Adipose tissue (tissue), 3 donors: ENCODE data around the gene ZFHX3. TPM values are rescaled to one million over a fixed set of nuclear protein-coding genes. Genes with fewer than 3 reads are reported as not detected.

Experiments
- H3K27ac ChIP-seq: one replicate; pipeline ENCODE4 v1.5.1; 2013; ENCODE audit warnings: low read depth, low read length
- WGBS, 3 donors: extraction: QIAGEN DNeasy Blood & Tissue Kit; methylation state at CpG; one replicate each; pipeline ENCODE4 v1.1.7; 2013; 5-methylcytosine and 5-hydroxymethylcytosine counted together
- polyA plus RNA-seq, 3 donors: library from polyadenylated mRNA; stranded (reverse); fragments of 200-250 nt; gene quantifications; one replicate each; pipeline ENCODE4 v1.2.3, GENCODE V29; 2013
- donor health status: healthy with polysubstance abuse.
- donor health status: Bipolar disorder and iron deficiency.
- donor health status: healthy.

ZFHX3 gene
- polyA plus RNA-seq, 3 donors: 2.0 to 5.4 (median 2.5) TPM

DNA sequence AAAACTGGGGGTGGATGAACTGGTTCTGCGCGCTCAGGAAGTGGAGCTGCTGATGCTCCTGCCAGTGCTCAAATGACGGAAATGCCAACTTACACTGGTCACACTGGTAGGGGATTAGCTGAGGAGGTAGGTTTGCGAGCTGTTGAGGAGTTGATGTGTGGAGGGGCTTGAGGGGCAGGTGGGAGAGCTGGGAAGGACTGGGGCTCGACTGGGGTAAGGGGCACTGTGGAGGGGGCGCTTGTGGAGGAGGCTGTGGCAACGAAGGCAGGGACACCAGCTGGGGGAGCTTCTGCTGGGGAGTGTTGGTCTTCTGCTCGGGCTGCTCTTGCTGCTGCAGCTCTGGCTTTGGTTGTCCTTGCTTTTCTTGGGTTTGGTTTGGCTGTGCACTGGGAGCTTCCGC is 252.9 kb downstream of the ZFHX3 start:
- 93 to 97% (median 96%) methylated on average over 9 of the region's 9 CpGs for WGBS, 3 donors
- H3K27ac ChIP-seq: no peak overlapping the region

- WGBS, 3 donors: 85 to 90% (median 90%) methylated on average over 13 of the region's 13 CpGs
Observed at GRCh38 chr16:72794319-72794718, 253.6 kb downstream of the ZFHX3 start.

DNA sequence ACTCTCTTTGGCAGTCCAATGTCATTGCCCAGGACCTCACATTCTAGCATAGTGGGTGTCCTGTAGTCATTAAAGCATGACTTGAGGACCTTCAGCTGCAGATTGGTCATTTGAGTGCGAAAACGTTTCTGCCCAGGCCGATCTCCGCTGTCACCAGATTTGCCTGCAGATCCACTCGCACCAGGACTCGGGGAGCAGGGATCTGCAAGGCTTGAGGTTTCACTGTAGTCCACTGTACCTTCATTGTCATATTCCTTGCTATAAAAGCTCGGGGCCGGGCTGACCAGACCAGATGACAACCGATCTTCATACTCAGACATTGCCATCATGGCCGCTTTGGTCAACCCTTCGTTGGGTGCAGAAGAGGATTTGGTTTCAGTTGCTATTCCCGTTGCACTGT is 254.2 kb downstream of the ZFHX3 start:
- WGBS, 3 donors: 95 to 97% (median 97%) methylated on average over 12 of the region's 12 CpGs
- no peak overlapping the region for H3K27ac ChIP-seq

More at GRCh38 chr16:72794319-72794718, 253.6 kb downstream of the ZFHX3 start:
- no peak overlapping the region for H3K27ac ChIP-seq

DNA sequence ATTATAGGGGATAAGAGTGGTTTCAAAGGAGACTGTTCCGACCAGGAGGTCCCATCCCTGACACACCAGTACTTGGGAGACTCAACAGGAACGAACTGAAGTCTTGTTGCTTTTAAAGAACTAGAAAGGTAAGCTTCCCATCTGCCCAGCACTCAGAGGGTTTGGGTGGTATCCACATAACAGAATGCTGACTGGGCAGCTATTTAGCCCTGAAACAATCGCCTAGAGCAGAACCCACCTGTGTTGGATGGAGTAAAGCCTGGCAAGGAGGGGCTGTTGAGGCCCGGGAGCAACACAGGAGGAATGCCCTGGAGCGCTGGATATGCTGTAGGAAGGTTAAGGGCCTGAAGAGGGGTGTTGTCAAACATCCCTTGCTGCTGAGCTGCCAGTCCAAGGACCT is 254.9 kb downstream of the ZFHX3 start:
- no peak overlapping the region for H3K27ac ChIP-seq
- 95 to 96% (median 96%) methylated on average over 5 of the region's 5 CpGs for WGBS, 3 donors

GRCh38 chr16:72791786-72792185 is 256.1 kb downstream of the ZFHX3 start:
- no peak overlapping the region for H3K27ac ChIP-seq

DNA sequence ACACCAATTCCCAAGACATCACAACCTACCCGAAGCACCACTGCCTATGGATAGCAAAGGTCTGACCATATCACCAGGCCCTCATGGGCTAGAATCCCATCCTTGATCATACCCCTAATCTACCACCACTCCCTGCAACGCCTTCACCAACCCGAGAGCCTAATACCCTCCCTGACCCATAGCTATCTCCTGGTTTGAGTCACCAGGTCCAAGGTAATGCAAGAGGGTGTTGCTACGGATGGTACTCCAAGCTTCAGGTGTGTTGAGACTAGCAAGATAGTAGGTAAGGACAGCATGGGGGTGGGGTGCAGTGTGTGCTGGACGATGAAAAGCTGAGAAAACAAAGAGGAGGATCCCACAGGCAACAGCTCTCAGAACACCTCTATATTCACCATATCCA is 258.0 kb downstream of the ZFHX3 start:
- 94 to 100% (median 97%) methylated on average over 5 of the region's 5 CpGs for WGBS, 3 donors

GRCh38 chr16:72789465-72789864 is 258.5 kb downstream of the ZFHX3 start:
- WGBS, 3 donors: 97 to 99% (median 99%) methylated on average over 7 of the region's 7 CpGs
- no peak overlapping the region for H3K27ac ChIP-seq

More for the DNA sequence above, 258.0 kb downstream of the ZFHX3 start:
- H3K27ac ChIP-seq: no peak overlapping the region

GRCh38 chr16:72788269-72788809 is 259.6 kb downstream of the ZFHX3 start:
- 68 to 84% (median 68%) methylated on average over 18 of the region's 18 CpGs for WGBS, 3 donors
- no peak overlapping the region for H3K27ac ChIP-seq

DNA sequence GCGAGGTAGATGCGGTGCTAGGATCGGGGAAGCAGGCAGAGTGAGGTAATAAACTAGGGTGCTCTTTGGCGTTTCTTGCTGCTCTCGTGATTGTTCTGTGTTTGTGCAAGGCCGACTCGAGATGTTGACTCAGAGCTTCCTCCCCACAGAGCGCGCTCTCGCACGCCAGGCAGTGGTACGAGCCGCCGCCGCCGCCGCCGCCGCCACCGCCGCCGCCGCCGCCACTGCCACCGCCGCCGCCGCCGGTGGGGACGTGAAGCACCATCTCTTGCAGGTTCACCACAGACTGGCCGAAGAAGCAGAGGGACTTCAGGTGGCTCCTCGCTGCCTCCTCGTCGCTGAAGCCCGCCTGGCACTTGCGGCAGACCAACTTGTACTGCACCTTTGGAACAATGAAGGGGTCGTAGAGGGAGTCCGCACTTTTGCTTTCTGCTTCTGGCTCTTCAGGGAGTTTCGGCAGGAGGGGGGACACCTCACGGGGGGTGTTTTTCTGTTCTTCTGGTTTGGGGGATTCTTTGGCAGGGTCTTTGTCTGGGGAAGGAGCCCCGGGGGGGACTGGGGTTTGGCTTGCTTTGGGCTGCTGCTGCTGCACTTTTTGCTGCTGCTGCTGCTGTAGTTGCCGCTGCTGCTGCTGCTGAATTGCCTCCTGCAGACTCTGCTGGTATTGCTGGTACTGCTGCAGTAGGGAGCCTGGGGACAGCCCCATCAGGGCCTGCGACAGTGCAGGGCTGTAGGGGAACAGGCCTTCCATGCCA is 260.2 kb downstream of the ZFHX3 start:
- WGBS, 3 donors: 7 to 55% (median 12%) methylated on average over 41 to 43 of the region's 43 CpGs
- H3K27ac ChIP-seq: no peak overlapping the region

- 22 to 59% (median 27%) methylated on average over 23 of the region's 23 CpGs for WGBS, 3 donors
- H3K27ac ChIP-seq: no peak overlapping the region
Observed at GRCh38 chr16:72787130-72787513, 260.8 kb downstream of the ZFHX3 start.

DNA sequence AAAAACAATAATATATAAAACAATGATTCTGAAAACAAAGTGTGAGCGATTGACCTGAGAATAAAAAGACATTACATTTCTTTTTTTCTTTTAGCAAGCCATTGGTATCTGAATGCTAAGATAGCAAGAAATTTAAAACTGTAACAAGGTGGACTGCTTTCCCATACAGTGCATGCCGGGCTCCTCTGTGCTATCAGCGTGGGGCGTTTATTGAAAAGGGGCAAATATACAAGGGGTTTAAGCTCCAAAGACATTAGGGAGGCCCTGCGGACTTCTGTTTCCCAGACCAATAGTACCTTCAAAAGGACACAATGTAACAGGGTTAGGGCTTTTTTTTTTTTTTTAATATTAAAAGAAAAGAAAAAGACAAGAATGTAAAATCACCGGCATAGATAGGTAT is 261.3 kb downstream of the ZFHX3 start:
- H3K27ac ChIP-seq: no peak overlapping the region
- 94 to 97% (median 96%) methylated on average over 6 of the region's 6 CpGs for WGBS, 3 donors

- H3K27ac ChIP-seq: no peak overlapping the region
- WGBS, 3 donors: 63 to 80% (median 67%) methylated on average over 3 of the region's 3 CpGs
Observed at GRCh38 chr16:72785886-72786285, 262.0 kb downstream of the ZFHX3 start.

DNA sequence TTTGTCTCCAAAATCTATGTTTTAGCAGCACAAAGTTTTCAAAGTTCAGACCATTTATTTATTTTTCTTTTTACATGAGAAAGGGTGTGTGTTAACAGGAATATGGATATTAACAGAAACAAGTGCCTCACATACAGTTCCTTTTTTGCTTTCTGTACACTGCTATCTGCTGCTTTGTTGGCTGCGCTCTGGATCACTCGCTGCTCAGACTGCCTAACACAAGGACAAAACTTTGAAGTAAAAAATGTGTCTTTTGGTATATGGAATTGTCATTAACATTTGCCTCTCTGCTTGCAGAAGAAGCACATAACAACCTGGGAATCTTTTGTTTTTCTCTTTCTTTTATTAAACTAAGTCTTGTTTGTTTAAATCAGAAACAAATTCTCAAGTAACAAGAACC is 262.8 kb downstream of the ZFHX3 start:
- H3K27ac ChIP-seq: no peak overlapping the region
- WGBS, 3 donors: 83 to 95% (median 90%) methylated on average over 2 of the region's 2 CpGs

DNA sequence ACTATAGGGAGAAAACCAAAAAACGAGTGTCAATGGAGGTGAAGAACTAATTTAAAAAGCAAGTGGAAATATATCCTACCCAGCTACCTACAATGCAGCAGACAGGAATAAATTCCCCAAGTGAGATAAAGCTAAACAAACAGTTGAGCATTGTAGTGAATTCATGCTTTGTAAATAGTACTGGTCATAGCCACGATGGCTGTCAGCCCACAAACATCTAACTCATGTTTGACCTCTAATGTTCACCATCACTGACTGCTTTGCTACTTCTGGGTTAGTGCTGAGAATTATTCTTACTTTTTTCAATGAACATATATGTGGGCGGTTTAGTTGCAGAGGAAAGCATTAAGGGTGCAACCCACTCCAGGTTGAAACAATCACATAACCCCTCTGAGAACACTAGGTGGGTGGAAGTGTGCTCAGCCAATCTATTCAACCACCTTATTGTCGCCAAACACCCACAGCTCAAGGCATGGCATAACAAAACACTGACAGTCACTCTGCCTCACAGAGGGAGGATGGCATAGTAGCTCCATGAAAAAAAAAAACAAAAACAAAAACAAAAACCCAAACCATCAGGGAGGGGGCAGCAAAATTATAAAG is 264.1 kb downstream of the ZFHX3 start:
- H3K27ac ChIP-seq: no peak overlapping the region
- 65 to 89% (median 84%) methylated on average over 4 of the region's 4 CpGs for WGBS, 3 donors

- 83 to 98% (median 88%) methylated on average over 1 of the region's 1 CpG for WGBS, 3 donors
- H3K27ac ChIP-seq: no peak overlapping the region
Observed at GRCh38 chr16:72769876-72770275, 278.1 kb downstream of the ZFHX3 start.

GRCh38 chr16:72768591-72768990 is 279.3 kb downstream of the ZFHX3 start:
- WGBS, 3 donors: 66 to 90% (median 76%) methylated on average over 5 of the region's 5 CpGs

DNA sequence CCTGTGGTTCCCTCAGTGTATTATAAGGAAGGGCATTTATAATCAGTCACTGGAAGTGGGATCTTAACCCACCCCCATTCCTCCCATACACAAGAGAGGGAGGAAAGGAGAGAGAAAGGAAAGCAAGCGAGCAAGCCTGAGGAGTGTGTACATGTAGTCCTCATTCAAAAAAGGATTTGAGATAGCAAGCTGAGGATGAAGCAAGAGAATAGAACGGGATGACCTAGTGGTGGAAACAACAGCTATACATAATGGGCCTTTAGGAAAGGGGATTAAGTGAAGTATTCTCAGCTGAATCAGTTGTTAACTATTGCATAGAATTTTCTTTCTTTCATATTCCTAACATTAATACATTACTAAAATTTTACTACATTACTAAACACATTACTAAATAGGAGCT is 281.4 kb downstream of the ZFHX3 start:
- no peak overlapping the region for H3K27ac ChIP-seq
- WGBS, 3 donors: 87 to 93% (median 91%) methylated on average over 2 of the region's 2 CpGs

More at GRCh38 chr16:72768591-72768990, 279.3 kb downstream of the ZFHX3 start:
- H3K27ac ChIP-seq: no peak overlapping the region

DNA sequence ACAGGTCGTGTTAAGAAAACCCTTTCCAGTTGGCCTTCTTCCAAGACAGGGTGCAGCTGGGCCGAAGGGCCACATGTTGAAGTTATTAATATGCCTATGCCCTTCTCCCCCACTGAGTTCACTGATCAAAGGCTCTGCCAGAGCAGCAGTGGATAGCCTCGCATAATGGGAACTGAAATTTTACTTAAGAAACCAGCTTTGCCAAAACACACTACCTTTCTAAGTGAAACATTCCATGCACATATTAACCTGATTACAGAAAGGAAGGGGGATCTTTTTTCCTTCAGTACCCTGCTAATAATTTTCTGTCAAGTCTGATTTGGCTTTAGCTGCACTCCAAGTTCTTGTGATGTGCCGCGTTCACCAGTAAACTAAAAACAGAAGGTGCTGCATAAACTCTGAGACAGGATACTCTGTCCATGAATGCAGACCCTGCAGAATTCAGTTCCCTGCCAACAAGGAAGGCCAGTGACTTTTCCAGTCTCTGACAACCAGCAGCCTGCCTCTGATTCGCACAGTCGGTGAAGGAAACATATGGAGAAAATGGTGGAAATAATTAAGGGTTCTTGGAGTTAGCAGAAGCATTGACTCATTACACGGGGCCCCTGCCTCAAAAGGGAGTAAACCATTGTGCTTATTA is 283.8 kb downstream of the ZFHX3 start:
- no peak overlapping the region for H3K27ac ChIP-seq
- WGBS, 3 donors: 50 to 61% (median 54%) methylated on average over 8 of the region's 8 CpGs

- no peak overlapping the region for H3K27ac ChIP-seq
Observed at GRCh38 chr16:72760581-72760980, 287.3 kb downstream of the ZFHX3 start.
